CD4-positive, alpha-beta T cell treated with Interleukin-2 at 100 ng/mL for 4 hours (primary cell): ENCODE data around the gene AOC2.
"Not testable (repeated sequence)": the region's sequence is repeated elsewhere in the genome, so short reads cannot be mapped to it uniquely, and the experiment has no call there.

Source experiments
- DNase-seq: peaks from one replicate; pipeline ENCODE4 v3.0.0-alpha.2; 2020; ENCODE audit warnings: low spot score

The AOC2 gene

DNA sequence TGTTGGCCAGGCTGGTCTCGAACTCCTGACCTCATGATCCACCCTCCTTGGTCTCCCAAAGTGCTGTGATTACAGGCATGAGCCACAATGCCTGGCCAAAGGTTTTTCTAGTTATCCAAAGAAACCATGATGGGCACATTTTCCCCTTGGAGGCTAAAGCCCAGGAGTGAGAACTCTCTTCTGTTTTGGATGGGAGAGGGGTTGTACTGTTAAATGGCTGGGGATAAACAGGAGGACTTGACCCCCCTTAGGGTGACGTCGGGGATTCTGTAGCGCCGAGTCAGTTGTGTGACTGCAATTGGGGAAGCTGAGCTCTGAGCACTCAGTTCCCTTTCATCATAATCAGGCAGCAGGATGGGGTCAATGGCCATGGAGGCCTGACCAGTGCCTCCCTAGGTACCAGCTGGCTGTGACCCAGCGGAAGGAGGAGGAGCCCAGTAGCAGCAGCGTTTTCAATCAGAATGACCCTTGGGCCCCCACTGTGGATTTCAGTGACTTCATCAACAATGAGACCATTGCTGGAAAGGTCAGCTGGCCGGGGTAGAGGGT, 10.7 kb downstream of the AOC2 start:
- no peak for DNase-seq

- DNase-seq = not testable (repeated sequence)
Observed at GRCh38 chr17:42856093-42856492, 11.7 kb downstream of the AOC2 start.

DNA sequence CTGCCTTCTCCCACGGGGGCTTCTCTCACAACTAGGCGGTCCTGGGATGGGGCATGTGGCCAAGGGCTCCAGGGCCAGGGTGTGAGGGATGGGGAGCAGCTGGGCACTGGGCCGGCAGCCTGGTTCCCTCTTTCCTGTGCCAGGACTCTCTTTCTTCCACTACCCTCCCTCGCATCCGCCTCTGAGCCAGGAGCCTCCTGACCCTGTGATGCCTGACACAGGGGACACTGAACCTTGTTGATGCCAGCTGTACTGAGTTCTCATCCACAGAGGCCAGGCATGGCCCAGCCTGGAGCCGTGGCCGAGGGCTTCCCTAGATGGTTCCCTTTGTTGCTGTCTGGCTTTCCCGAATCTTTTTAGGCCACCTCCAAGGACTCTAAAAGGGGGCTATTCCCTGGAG, 12.1 kb downstream of the AOC2 start:
- not testable (repeated sequence) for DNase-seq

GRCh38 chr17:42857389-42857788, 13.0 kb downstream of the AOC2 start:
- DNase-seq = no peak

DNA sequence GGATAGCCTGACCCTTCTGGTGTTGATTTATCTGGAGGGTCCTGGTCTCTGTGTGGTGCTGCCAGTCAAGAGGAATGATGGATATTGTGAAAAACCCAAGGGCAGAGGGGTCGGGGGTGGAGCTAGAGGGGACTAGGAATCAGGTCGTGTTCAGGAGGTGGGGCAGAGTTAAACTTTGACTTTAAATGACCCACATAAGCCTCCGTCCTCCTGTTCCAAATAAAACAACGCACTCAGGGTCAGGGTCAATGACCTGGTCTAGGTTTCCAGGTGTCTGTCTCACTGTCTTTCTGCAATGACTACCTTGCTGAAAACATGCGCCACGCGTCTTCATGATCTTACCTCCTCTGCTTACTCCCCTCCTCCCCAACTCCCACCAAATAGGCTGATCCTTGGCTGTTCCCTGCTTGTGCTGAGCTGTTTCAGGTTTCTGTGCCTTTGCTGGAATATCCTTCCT, 21.3 kb downstream of the AOC2 start:
- no peak for DNase-seq

GRCh38 chr17:42866216-42866615, 21.8 kb downstream of the AOC2 start:
- DNase-seq = no peak

- no peak for DNase-seq
Observed at GRCh38 chr17:42866631-42867575, 22.5 kb downstream of the AOC2 start.

DNA sequence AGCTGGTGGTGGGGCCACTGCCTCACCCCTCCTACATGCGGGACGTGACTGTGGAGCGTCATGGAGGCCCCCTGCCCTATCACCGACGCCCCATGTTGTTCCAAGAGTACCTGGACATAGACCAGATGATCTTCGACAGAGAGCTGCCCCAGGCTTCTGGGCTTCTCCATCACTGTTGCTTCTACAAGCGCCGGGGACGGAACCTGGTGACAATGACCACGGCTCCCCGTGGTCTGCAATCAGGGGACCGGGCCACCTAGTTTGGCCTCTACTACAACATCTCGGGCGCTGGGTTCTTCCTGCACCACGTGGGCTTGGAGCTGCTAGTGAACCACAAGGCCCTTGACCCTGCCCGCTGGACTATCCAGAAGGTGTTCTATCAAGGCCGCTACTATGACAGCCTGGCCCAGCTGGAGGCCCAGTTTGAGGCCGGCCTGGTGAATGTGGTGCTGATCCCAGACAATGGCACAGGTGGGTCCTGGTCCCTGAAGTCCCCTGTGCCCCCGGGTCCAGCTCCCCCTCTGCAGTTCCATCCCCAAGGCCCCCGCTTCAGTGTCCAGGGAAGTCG, 23.4 kb downstream of the AOC2 start:
- not testable (repeated sequence) for DNase-seq

DNA sequence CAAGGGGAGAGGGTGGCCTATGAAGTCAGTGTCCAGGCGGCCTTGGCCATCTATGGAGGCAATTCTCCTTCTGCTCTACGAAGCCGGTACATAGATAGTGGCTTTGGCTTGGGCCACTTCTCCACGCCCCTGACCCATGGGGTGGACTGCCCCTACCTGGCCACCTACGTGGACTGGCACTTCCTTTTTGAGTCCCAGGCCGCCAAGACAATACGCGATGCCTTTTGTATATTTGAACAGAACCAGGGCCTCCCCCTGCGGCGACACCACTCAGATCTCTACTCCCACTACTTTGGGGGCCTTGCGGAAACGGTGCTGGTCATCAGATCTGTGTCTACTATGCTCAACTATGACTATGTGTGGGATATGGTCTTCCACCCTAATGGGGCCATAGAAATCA, 24.0 kb downstream of the AOC2 start:
- no peak for DNase-seq

- no peak for DNase-seq
Observed at GRCh38 chr17:42871647-42872046, 27.3 kb downstream of the AOC2 start.

GRCh38 chr17:42872251-42872965, 28.0 kb downstream of the AOC2 start:
- no peak for DNase-seq

- no peak for DNase-seq
Observed at GRCh38 chr17:42873315-42873714, 28.9 kb downstream of the AOC2 start.

DNA sequence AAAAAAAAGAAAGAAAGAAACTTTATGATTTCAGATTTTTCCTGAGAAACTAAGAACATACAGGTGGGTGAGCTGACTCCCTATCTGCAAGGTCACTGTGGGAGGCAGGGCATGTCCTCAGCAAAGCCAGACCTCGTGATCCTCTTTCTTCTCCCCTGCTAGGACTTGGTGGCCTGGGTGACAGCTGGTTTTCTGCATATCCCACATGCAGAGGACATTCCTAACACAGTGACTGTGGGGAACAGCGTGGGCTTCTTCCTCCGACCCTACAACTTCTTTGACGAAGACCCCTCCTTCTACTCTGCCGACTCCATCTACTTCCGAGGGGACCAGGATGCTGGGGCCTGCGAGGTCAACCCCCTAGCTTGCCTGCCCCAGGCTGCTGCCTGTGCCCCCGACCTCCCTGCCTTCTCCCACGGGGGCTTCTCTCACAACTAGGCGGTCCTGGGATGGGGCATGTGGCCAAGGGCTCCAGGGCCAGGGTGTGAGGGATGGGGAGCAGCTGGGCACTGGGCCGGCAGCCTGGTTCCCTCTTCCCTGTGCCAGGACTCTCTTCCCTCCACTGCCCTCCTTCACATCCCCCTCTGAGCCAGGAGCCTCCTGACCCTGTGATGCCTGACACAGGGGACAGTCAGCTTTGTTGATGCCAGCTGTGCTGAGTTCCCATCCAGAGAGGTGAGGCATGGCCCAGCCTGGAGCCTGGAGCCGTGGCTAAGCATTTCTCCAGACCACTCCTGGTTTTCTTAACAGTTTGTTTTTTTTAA, 29.7 kb downstream of the AOC2 start:
- not testable (repeated sequence) for DNase-seq

DNA sequence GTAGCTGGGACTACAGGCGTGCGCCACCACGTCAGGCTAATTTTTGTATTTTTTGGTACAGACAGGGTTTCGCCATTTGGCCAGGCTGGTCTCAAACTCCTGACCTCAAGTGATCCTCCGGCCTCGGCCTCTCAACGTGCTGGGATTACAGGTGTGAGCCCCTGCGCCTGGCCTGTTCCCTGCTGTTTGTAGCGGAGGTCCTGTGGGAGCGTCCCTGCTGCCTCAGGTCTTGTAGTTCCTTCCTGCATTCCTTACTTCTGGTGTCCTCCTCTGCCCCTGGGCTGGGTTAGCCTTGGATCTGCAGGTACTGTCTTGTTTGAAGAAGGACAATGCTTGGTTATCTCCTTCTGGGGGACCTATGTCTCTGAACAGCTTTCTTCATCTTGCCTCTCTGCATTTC, 32.7 kb downstream of the AOC2 start:
- DNase-seq = no peak

GRCh38 chr17:42878123-42878880, 33.9 kb downstream of the AOC2 start:
- DNase-seq = no peak

- DNase-seq = no peak
Observed at GRCh38 chr17:42878924-42879595, 34.7 kb downstream of the AOC2 start.

GRCh38 chr17:42879596-42879985, 35.2 kb downstream of the AOC2 start:
- DNase-seq = no peak

GRCh38 chr17:42880776-42881310, 36.5 kb downstream of the AOC2 start:
- DNase-seq = no peak

DNA sequence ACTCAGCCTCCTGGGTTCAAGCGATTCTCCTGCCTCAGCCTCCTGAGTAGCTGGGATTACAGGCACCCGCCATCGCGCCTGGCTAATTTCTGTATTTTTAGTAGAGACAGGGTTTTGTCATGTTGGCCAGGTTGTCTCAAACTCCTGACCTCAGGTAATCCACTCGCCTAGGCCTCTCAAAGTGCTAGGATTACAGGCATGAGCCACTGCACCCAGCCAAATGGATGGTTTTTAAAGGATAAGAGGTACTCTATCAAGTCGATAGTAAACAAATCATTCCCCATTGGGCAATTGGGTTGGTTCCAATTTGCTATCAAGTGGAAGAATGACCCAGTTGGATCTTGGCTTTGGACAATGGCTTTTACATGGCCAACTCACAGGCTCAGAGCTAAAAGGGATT, 37.3 kb downstream of the AOC2 start:
- not testable (repeated sequence) for DNase-seq

GRCh38 chr17:42882166-42882565, 37.8 kb downstream of the AOC2 start:
- DNase-seq = no peak
